Progenitor cell of endocrine pancreas (in vitro differentiated cells): ENCODE data around the gene NUDT3. TPM values are rescaled to one million over a fixed set of nuclear protein-coding genes. Genes with fewer than 3 reads are reported as not detected.
"Not testable (repeated sequence)": the region's sequence is repeated elsewhere in the genome, so short reads cannot be mapped to it uniquely, and the experiment has no call there.

Experiments used
- DNase-seq: peaks from one replicate; pipeline ENCODE4 v3.0.0; 2021; ENCODE audit warnings: low spot score; ENCODE audit not compliant: unreplicated experiment
- H3K27ac Mint-ChIP-seq: 2 replicates; pipeline ENCODE4 v1.8.0; 2021; ENCODE audit warnings: mild to moderate bottlenecking, moderate library complexity, mixed read lengths
- H3K27me3 Mint-ChIP-seq: 2 replicates; pipeline ENCODE4 v1.8.0; 2021; ENCODE audit warnings: mixed read lengths
- H3K36me3 Mint-ChIP-seq: 2 replicates; pipeline ENCODE4 v1.8.0; 2022; ENCODE audit warnings: mixed read lengths; ENCODE audit not compliant: insufficient read depth
- H3K4me1 Mint-ChIP-seq: 2 replicates; pipeline ENCODE4 v1.8.0; 2021; ENCODE audit warnings: low read depth, mixed read lengths
- H3K4me3 Mint-ChIP-seq: 2 replicates; pipeline ENCODE4 v1.8.0; 2021; ENCODE audit warnings: low read depth, mild to moderate bottlenecking, moderate library complexity, mixed read lengths
- H3K9me3 Mint-ChIP-seq: 2 replicates; pipeline ENCODE4 v1.8.0; 2021; ENCODE audit warnings: low read depth, mixed read lengths
- total RNA-seq: library from RNA; stranded (reverse); gene quantifications from 2 replicates; pipeline ENCODE4 v1.2.1, GENCODE V29; 2021
- TF ChIP-seq, protein P1 (sequence below): fragments of 200-600 bp; sonication (generic); IDR thresholded peaks from one replicate; pipeline ENCODE4 v1.5.0; 2021; ENCODE audit warnings: antibody characterized with exemption, mild to moderate bottlenecking; ENCODE audit not compliant: unreplicated experiment

Gene NUDT3
- total RNA-seq, 1 donor from 2014 or later, result 20.6 TPM

GRCh38 chr6:34272013-34272926, 120.2 kb downstream of the NUDT3 start:
- TF ChIP-seq, protein P1, sequence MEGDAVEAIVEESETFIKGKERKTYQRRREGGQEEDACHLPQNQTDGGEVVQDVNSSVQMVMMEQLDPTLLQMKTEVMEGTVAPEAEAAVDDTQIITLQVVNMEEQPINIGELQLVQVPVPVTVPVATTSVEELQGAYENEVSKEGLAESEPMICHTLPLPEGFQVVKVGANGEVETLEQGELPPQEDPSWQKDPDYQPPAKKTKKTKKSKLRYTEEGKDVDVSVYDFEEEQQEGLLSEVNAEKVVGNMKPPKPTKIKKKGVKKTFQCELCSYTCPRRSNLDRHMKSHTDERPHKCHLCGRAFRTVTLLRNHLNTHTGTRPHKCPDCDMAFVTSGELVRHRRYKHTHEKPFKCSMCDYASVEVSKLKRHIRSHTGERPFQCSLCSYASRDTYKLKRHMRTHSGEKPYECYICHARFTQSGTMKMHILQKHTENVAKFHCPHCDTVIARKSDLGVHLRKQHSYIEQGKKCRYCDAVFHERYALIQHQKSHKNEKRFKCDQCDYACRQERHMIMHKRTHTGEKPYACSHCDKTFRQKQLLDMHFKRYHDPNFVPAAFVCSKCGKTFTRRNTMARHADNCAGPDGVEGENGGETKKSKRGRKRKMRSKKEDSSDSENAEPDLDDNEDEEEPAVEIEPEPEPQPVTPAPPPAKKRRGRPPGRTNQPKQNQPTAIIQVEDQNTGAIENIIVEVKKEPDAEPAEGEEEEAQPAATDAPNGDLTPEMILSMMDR, result no peak
- peaks cover 2% of the 10 kb centered on the region for H3K36me3 Mint-ChIP-seq
- no peak overlapping the region for H3K4me3 Mint-ChIP-seq
- DNase-seq, result no peak
- peaks cover 16% of the 10 kb centered on the region for H3K4me1 Mint-ChIP-seq
- H3K27ac Mint-ChIP-seq, result no peak overlapping the region
- no peaks in the 10 kb centered on the region for H3K9me3 Mint-ChIP-seq
- H3K27me3 Mint-ChIP-seq, result no peaks in the 10 kb centered on the region

GRCh38 chr6:34269658-34270341, 122.7 kb downstream of the NUDT3 start:
- H3K4me3 Mint-ChIP-seq, H3K4me1 Mint-ChIP-seq, H3K27me3 Mint-ChIP-seq, DNase-seq, H3K27ac Mint-ChIP-seq, H3K9me3 Mint-ChIP-seq, H3K36me3 Mint-ChIP-seq: not testable (repeated sequence)

GRCh38 chr6:34269132-34269531, 123.3 kb downstream of the NUDT3 start:
- DNase-seq, H3K4me3 Mint-ChIP-seq, H3K36me3 Mint-ChIP-seq, H3K4me1 Mint-ChIP-seq, H3K27ac Mint-ChIP-seq, H3K9me3 Mint-ChIP-seq, H3K27me3 Mint-ChIP-seq: not testable (repeated sequence)

DNA sequence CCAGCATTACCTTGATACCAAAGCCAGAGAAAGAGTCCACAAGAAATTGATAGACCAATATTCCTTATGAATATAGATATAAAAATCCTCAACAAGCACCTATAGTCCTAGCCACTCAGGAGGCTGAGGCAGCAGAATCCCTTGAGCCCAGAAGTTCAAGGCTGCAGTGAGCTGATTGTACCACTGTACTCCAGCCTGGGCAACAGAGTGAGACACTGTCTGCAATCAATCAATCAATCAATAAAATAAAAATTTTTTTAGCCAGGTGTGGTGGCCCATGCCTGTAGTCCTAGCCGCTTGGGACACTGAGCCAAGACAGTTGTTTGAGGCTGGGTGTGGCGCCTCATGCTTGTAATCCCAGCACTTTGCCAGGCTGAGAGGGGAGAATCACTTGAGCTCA, 124.7 kb downstream of the NUDT3 start:
- Mint-ChIP-seq H3K9me3 (peaks cover 12% of the 10 kb centered on the region), H3K4me1 (peaks cover 1% of the 10 kb centered on the region), H3K4me3 (no peak overlapping the region), H3K36me3 (peaks cover 5% of the 10 kb centered on the region), H3K27me3 (no peaks in the 10 kb centered on the region), H3K27ac (no peak overlapping the region)
- TF ChIP-seq, protein P1, result no peak
- DNase-seq, result no peak

- H3K27ac Mint-ChIP-seq, H3K4me1 Mint-ChIP-seq, H3K27me3 Mint-ChIP-seq, H3K4me3 Mint-ChIP-seq, DNase-seq, H3K36me3 Mint-ChIP-seq: not testable (repeated sequence)
- H3K9me3 Mint-ChIP-seq, result peaks cover 18% of the 10 kb centered on the region
Observed at GRCh38 chr6:34263484-34263883, 129.0 kb downstream of the NUDT3 start.

DNA sequence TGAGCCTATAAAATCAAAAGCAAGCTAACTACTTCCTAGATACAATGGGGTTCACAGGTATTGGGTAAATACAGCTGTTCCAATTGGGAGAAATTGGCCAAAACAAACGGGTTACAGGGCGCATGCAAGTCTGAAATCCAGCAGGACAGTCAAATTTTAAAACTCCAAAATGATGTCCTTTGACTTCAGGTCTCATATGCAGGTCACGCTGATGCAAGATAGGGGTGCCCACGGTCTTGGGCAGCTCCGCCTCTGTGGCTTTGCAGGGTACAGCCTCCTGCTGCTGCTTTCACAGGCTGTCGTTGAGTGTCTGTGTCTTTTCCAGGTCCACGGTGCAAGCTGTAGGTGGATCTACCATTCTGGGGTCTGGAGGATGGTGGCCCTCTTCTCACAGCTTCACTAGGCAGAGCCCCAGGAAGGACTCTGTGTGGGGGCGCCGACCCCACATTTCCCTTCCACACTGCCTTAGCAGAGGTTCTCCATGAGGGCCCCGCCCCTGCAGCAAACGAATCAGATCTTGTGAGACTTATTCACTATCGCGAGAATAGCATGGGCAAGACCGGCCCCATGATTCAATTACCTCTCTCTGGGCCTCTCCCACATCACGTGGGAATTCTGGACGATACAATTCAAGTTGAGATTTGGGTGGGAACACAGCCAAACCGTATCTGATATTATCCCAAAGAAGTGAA, 131.7 kb downstream of the NUDT3 start:
- Mint-ChIP-seq H3K36me3 (peaks cover 7% of the 10 kb centered on the region), H3K27me3 (no peaks in the 10 kb centered on the region), H3K4me3 (no peak overlapping the region), H3K9me3 (peaks cover 18% of the 10 kb centered on the region), H3K27ac (no peak overlapping the region), H3K4me1 (no peaks in the 10 kb centered on the region)
- DNase-seq, result no peak
- TF ChIP-seq, protein P1, result no peak
